Tibial artery (tissue), 4 donors: ENCODE measurements around the gene MED6.

Source experiments
- DNase-seq, 2 donors: peaks; one replicate each; pipeline ENCODE4 v3.0.0-alpha.2; 2019
- H3K27ac ChIP-seq, 2 donors: fragments of 200-600 bp; sonication (generic) in 1 of 2; 1 replicate in 1 of 2; 2 replicates in 1 of 2; pipeline ENCODE4 v1.5.1; 2018 to 2019; ENCODE audit warnings: mild to moderate bottlenecking in 1 of 2
- H3K27me3 ChIP-seq, 2 donors: fragments of 200-600 bp; sonication (generic) in 1 of 2; one replicate each; pipeline versions ENCODE4 v1.5.1 to v1.6.0; 2016 to 2019
- H3K36me3 ChIP-seq, 3 donors: fragments of 200-600 bp; sonication (generic) in 2 of 3; one replicate each; pipeline ENCODE4 v1.5.1; 2016 to 2019; ENCODE audit warnings: mild to moderate bottlenecking in 2 of 3
- H3K4me1 ChIP-seq, 4 donors: fragments of 200-600 bp; sonication (generic) in 2 of 4; 1 replicate in 3 of 4; 2 replicates in 1 of 4; pipeline ENCODE4 v1.5.1; 2016 to 2019
- H3K4me3 ChIP-seq, 2 donors: fragments of 200-600 bp; sonication (generic) in 1 of 2; 1 replicate in 1 of 2; 2 replicates in 1 of 2; pipeline ENCODE4 v1.5.1; 2018 to 2019; ENCODE audit warnings: mild to moderate bottlenecking in 2 of 2
- H3K9me3 ChIP-seq, 3 donors: fragments of 200-600 bp; sonication (generic) in 1 of 3; one replicate each; pipeline ENCODE4 v1.5.1; 2016 to 2019
- intact Hi-C: fragments of 100-400 bp; cut with DNase I; formaldehyde crosslinking; loops from one replicate; pipeline ENCODE4 v1.15.0; 2023; ENCODE audit warnings: low total_unique reads
- TF ChIP-seq, protein P1 (sequence below), 2 experiments: fragments of 200-600 bp in 1 of 2; fragments of 450-650 bp in 1 of 2; IDR thresholded peaks; one replicate each; pipeline ENCODE4 v1.5.1; 2017 to 2019; ENCODE audit warnings: antibody characterized with exemption in 2 of 2, mild to moderate bottlenecking in 1 of 2, moderate library complexity in 1 of 2

The MED6 gene

GRCh38 chr14:70555890-70556289 lies 44.6 kb downstream of the MED6 start:
- no peak for DNase-seq
- H3K9me3 ChIP-seq = no peaks in the 10 kb centered on the region
- H3K27me3 ChIP-seq = no peaks in the 10 kb centered on the region
- TF ChIP-seq, protein P1, sequence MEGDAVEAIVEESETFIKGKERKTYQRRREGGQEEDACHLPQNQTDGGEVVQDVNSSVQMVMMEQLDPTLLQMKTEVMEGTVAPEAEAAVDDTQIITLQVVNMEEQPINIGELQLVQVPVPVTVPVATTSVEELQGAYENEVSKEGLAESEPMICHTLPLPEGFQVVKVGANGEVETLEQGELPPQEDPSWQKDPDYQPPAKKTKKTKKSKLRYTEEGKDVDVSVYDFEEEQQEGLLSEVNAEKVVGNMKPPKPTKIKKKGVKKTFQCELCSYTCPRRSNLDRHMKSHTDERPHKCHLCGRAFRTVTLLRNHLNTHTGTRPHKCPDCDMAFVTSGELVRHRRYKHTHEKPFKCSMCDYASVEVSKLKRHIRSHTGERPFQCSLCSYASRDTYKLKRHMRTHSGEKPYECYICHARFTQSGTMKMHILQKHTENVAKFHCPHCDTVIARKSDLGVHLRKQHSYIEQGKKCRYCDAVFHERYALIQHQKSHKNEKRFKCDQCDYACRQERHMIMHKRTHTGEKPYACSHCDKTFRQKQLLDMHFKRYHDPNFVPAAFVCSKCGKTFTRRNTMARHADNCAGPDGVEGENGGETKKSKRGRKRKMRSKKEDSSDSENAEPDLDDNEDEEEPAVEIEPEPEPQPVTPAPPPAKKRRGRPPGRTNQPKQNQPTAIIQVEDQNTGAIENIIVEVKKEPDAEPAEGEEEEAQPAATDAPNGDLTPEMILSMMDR (IDR thresholded peaks at IDR 0.05) = no peak
- no peak overlapping the region for H3K27ac ChIP-seq
- peaks cover 7 to 16% (median 9%) of the 10 kb centered on the region in 3 donors for H3K36me3 ChIP-seq
- intact Hi-C loops = no loop called here
- no peaks in the 10 kb centered on the region for H3K4me1 ChIP-seq
- H3K4me3 ChIP-seq = no peak overlapping the region

- H3K27ac ChIP-seq = no peak overlapping the region
- peaks cover 4 to 25% (median 8%) of the 10 kb centered on the region in 3 donors for H3K36me3 ChIP-seq
- no peak overlapping the region for H3K4me3 ChIP-seq
- H3K4me1 ChIP-seq = no peaks in the 10 kb centered on the region
- TF ChIP-seq, protein P1 (IDR thresholded peaks at IDR 0.05) = no peak
- no peak for DNase-seq
- H3K27me3 ChIP-seq = no peaks in the 10 kb centered on the region
- intact Hi-C loops = no loop called here
- H3K9me3 ChIP-seq = peaks cover 0 to 7% (median 5%) of the 10 kb centered on the region in 3 donors
These were observed 62.4 kb downstream of the MED6 start for GRCh38 chr14:70538087-70538486.

- peaks cover 8 to 37% (median 12%) of the 10 kb centered on the region in 3 donors for H3K36me3 ChIP-seq
- TF ChIP-seq, protein P1 (IDR thresholded peaks at IDR 0.05) = no peak
- DNase-seq = no peak
- no peak overlapping the region for H3K27ac ChIP-seq
- peaks cover 0 to 16% (median 5%) of the 10 kb centered on the region in 3 donors for H3K9me3 ChIP-seq
- intact Hi-C loops = no loop called here
- no peaks in the 10 kb centered on the region for H3K27me3 ChIP-seq
- H3K4me3 ChIP-seq = no peak overlapping the region
- no peaks in the 10 kb centered on the region for H3K4me1 ChIP-seq
These were observed 63.6 kb downstream of the MED6 start for GRCh38 chr14:70536830-70537229.

DNA sequence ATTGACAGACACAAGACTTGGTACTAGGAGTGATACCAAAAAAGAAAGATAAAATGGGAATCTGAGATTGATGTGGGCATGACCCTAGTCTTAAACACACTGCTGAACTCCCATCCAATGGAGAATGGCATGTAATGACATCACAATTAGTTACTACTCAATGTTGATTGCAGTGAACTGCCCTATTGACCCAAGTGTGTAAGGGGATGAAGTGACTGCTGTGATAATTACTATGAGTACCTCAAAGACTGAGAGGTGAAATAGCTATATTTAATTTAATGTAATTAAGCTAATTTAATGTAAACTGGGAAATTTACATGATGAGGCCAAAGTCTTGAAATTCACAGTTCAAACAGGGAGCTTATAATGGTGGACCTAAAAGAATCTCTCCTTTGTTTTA lies 65.6 kb downstream of the MED6 start, which contains the start of gene ADAM20:
Gene ADAM20 (minus strand): TSS at position 101 of the 400 bp plus-strand sequence. CDS start 10,247 bp downstream, outside the sequence.
- Histone ChIP-seq H3K4me3 (no peak within 1 kb of the TSS), H3K27me3 (no peaks in the 10 kb centered on the region), H3K27ac (no peak within 1 kb of the TSS), H3K4me1 (no peaks in the 10 kb centered on the region), H3K9me3 (peaks cover 0 to 17% (median 5%) of the 10 kb centered on the region in 3 donors), H3K36me3 (peaks cover 8 to 37% (median 12%) of the 10 kb centered on the region in 3 donors)
- TF ChIP-seq, protein P1 (IDR thresholded peaks at IDR 0.05) = no peak
- no peak for DNase-seq
- intact Hi-C loops = no loop called here
